Measurements from ENCODE around the gene ENO1.
A peak's percentile ranks its signal among the peaks of the same experiment; 100 is the strongest.
"Not testable (repeated sequence)": the region's sequence is repeated elsewhere in the genome, so short reads cannot be mapped to it uniquely, and the experiment has no call there.

The ENO1 gene

GRCh38 chr1:8878448-8878697 lies at the start of gene ENO1:
TSS of gene ENO1 (minus strand) at chr1:8878686. CDS start at chr1:8874908, 3,778 bp downstream.
- no peak for DNase-seq (ENCODE audit: low spot score)

GRCh38 chr1:8926707-8927694 lies 48.5 kb upstream of the ENO1 start:
- no peak for DNase-seq (ENCODE audit: low spot score)

GRCh38 chr1:8925960-8926359 lies 47.5 kb upstream of the ENO1 start:
- DNase-seq (ENCODE audit: low spot score), result no peak

GRCh38 chr1:8925406-8925805 lies 46.9 kb upstream of the ENO1 start:
- DNase-seq (ENCODE audit: low spot score), result no peak

DNA sequence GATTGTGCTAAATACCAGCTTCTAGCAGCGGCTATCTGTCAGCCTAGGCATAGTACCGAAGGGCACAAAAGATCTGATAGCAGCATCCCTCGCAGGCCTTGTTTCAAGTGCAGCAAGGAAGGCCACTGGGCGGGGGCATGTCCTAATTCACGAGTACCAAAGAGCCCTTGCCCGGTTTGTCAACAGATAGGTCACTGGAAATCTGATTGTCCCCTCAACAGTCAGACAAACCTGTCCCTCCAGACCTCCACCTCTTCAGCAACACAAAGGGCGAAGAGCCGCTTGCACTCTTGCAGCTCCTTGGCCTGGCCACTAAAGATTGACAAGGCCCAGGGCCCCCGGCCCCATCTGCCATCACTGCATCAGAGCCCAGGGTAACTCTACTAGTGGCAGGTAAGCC lies 44.5 kb upstream of the ENO1 start:
- DNase-seq (ENCODE audit: low spot score), result no peak

- DNase-seq (ENCODE audit: low spot score), result not testable (repeated sequence)
These were observed 39.0 kb upstream of the ENO1 start for GRCh38 chr1:8917536-8917935.

DNA sequence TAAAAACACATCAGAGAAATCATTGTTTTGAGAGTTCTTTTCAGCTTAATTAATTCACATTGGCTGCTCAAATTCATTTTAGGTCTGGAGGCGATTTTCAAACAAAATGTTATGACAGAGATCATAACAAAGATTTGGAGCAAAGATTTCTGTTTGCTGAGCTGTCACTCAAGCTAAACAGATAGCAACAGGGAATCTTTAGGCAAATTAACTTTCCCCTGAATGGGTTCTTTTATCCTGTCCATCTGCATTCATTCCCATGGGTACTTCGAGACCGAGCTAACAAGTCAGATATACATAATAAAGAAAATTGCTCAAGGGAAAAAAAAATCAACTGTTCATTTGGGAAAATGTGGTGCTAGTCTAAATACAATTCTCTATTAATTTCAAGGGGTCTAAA lies 37.0 kb upstream of the ENO1 start:
- DNase-seq (ENCODE audit: low spot score), result peak; percentile 81

DNA sequence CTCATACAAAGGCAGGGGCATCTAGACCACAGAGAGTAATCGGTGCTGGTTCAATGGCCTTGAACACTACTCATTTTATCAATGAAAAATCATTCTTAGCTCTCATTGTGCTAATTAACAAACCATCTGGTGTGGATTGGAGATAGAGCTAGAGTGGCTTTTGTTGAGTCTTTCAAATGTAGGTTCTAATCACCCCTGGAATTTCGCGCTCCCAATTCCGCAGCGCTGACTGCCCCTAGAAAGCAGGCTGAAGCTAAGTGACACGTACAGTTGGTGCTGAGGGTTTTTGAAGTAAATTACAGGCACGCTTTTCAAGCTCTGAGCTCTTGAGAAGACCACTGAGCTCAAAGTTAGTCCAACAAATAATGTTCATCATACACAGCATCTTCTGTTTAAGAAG lies 36.0 kb upstream of the ENO1 start:
- DNase-seq (ENCODE audit: low spot score), result no peak

GRCh38 chr1:8913457-8913856 lies 35.0 kb upstream of the ENO1 start:
- DNase-seq (ENCODE audit: low spot score), result no peak

DNA sequence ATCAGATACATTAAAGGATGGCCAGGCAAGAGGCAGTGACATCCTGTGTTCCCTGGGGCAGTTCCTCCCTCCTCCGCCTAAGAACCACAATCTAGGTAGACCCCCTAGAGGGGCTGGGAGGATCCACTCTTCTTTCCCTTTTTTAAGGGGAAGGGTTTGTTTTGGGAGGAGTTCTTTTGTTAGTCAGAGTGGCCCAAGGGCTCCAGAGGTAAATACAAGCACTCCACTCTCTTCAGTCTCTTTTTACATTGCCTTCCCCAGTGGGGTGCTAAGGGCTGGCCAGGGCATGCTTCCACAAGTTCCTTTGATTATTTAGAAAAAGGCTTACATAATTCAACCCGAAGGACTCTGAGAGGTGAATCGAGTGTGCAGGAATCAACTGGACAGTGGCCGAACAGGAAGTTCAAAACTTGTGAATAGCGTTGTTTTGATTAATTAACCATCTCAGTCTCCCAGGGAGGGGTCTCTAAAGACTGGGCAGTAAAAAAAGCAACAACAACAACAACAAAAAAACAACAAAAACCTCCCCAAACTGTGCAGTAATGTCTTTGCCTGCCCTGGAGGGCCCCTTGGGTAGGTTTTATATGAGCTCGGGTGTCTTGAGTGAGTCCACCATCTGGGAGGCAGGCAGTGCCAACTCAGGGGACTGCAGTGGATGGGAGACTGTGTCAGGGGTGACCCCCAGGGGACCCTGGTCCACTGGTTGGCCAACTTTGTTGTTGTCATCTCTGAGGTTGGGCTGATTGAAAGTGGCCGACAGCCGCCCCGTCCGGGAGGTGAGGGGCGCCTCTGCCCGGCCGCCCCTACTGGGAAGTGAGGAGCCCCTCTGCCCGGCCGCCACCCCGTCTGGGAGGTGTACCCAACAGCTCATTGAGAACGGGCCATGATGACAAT lies 33.2 kb upstream of the ENO1 start:
- no peak for DNase-seq (ENCODE audit: low spot score)

DNA sequence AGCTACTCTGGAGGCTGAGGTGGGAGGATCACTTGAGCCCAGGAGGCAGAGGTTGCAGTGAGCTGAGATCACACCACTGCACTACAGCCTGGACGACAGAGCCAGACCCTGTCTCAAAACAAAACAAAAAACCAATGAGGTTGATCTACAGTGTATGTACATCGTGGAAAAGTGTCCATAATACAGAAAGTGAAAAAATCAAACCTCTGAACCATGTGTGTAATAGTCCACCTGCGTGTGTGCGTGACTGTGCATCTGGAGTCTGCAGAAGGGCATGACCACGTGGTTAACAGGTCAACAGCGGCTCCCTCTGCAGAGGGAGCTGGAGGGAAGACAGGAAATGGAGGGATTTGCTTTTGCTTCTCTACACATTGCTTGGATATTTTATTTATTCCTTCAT lies 32.4 kb upstream of the ENO1 start:
- DNase-seq (ENCODE audit: low spot score), result no peak

GRCh38 chr1:8910331-8910730 lies 31.8 kb upstream of the ENO1 start:
- DNase-seq (ENCODE audit: low spot score), result no peak

GRCh38 chr1:8908388-8909151 lies 30.1 kb upstream of the ENO1 start:
- DNase-seq (ENCODE audit: low spot score), result no peak

DNA sequence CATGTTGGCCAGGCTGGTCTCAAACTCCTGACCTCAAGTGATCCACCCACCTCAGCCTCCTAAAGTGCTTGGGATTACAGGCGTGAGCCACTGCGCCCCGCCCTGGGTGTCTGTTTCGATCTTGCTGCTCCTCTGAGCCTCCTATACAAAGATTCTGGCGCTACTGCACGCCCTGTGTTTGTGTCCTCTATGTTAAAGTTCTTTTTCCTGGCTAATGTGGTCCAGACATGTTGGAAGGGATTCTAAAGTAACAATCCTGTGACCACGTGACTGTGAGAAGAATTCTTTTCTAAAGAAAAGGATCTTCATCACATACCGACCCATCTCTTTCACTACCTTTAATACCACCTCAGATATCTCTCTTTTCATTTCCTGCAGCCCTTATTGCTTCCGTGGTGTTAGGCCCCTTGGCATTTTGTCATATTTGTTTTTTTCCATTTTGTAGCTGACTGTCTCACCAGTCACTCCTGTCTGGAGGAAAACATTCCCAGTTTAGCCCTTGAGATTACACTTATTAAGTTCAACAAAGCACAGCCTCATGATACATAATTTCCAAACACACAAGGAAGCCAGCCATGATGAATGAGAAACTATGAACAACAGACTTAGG lies 27.2 kb upstream of the ENO1 start:
- DNase-seq (ENCODE audit: low spot score), result no peak

DNA sequence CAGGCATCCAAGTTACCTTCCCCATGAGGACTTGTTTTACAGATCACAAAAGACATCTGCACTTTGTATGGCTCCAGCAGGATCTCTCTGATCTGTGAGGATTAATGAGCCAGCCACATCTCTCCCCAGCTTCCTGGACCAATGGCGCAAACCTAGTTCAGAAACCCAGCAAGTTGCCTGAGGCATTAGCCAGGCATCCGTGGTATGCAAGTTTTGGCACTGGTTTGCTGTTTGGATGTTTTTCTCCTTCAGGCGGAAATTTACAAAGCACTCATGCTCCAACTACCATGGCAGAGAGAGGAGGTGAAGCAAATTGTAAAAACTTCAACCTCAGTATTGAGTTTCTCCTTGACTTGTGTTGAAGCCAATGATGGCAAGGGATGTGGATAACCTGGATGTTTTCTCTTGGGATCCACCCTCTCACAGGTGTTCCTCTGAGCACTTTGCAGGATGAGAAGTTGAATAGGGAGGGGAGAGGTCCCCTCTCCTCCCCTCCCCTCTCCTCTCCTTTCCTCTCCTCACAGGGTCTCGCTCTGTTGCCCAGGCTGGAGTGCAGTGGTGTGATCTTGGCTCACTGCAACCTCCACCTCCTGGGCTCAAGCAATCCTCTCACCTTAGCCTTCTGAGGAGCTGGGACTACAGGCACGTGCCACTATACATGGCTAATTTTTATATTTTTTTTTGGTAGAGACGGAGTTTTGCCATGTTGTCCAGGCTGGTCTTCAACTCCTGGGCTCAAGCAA lies 25.6 kb upstream of the ENO1 start:
- DNase-seq (ENCODE audit: low spot score), result peak; percentile 70

GRCh38 chr1:8903410-8903809 lies 24.9 kb upstream of the ENO1 start:
- DNase-seq (ENCODE audit: low spot score), result no peak

GRCh38 chr1:8902765-8903164 lies 24.3 kb upstream of the ENO1 start:
- no peak for DNase-seq (ENCODE audit: low spot score)

DNA sequence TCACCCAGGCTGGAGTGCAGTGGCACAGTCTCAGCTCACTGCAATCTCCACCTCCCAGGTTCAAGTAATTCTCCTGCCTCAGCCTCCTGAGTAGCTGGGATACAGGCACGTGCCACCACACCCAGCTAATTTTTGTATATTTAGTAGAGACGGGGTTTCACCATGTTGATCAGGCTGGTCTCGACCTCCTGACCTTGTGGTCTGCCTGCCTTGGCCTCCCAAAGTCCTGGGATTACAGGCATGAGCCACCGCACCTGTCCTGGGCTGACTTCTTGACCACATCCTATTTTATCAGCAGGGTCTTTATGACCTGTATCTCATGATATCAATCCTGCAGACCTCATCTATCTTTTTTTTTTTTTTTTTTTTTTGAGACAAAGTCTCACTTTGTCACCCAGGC lies 22.2 kb upstream of the ENO1 start:
- not testable (repeated sequence) for DNase-seq (ENCODE audit: low spot score)

- DNase-seq (ENCODE audit: low spot score), result no peak
These were observed 20.6 kb upstream of the ENO1 start for GRCh38 chr1:8899046-8899445.

- not testable (repeated sequence) for DNase-seq (ENCODE audit: low spot score)
These were observed 19.9 kb upstream of the ENO1 start for GRCh38 chr1:8898418-8898817.

- not testable (repeated sequence) for DNase-seq (ENCODE audit: low spot score)
These were observed 19.0 kb upstream of the ENO1 start for GRCh38 chr1:8897505-8897904.
